Activated naive CD8-positive, alpha-beta T cell treated with anti-CD3 and anti-CD28 coated beads for 36 hours (primary cell): ENCODE results near the gene ARMH3. TPM values are rescaled to one million over a fixed set of nuclear protein-coding genes. Genes with fewer than 3 reads are reported as not detected.

Experiments used
- DNase-seq: peaks from one replicate; pipeline ENCODE4 v3.0.0; 2021
- H3K27ac Mint-ChIP-seq: one replicate; pipeline ENCODE4 v1.8.0; 2022; ENCODE audit warnings: mild to moderate bottlenecking, moderate library complexity, mixed read lengths
- H3K27me3 Mint-ChIP-seq: one replicate; pipeline ENCODE4 v1.8.0; 2022; ENCODE audit warnings: mild to moderate bottlenecking, mixed read lengths
- H3K36me3 Mint-ChIP-seq: one replicate; pipeline ENCODE4 v1.8.0; 2021; ENCODE audit warnings: mild to moderate bottlenecking, mixed read lengths
- H3K4me1 Mint-ChIP-seq: one replicate; pipeline ENCODE4 v1.8.0; 2021; ENCODE audit warnings: mixed read lengths
- H3K4me3 Mint-ChIP-seq: one replicate; pipeline ENCODE4 v1.8.0; 2022; ENCODE audit warnings: mild to moderate bottlenecking, moderate library complexity, mixed read lengths
- H3K9me3 Mint-ChIP-seq: one replicate; pipeline ENCODE4 v1.8.0; 2022; ENCODE audit warnings: mixed read lengths
- total RNA-seq, 2 experiments: library from RNA; stranded (reverse); gene quantifications; one replicate each; pipeline ENCODE4 v1.2.3, GENCODE V29; 2021

Gene ARMH3
- total RNA-seq, 2 experiments from 2014 or later = 21.5 to 21.9 TPM

DNA sequence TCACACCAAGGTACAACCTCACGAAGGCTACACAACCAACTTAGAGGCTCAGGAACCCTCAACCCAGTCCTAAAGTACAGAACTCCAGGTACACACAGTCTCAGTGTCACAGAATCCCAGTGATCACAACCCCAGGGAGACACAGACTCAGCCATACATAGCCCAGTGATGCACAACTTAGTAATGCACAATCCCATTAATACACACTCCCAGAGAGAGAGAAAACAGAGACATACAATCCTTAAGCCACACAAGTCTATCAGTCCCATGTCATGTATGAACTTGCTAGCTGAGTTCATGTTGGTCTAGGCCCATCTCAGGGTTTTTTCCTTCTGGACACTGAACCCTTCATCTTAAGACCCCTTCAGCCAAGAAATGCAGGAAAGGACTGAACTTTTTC is 217.0 kb downstream of the ARMH3 start:
- no peak for DNase-seq
- Mint-ChIP-seq H3K27me3 (peaks cover 19% of the 10 kb centered on the region), H3K4me1 (peaks cover 51% of the 10 kb centered on the region), H3K4me3 (peak overlapping the region; percentile 80), H3K36me3 (no peaks in the 10 kb centered on the region), H3K27ac (no peak overlapping the region), H3K9me3 (no peaks in the 10 kb centered on the region)

DNA sequence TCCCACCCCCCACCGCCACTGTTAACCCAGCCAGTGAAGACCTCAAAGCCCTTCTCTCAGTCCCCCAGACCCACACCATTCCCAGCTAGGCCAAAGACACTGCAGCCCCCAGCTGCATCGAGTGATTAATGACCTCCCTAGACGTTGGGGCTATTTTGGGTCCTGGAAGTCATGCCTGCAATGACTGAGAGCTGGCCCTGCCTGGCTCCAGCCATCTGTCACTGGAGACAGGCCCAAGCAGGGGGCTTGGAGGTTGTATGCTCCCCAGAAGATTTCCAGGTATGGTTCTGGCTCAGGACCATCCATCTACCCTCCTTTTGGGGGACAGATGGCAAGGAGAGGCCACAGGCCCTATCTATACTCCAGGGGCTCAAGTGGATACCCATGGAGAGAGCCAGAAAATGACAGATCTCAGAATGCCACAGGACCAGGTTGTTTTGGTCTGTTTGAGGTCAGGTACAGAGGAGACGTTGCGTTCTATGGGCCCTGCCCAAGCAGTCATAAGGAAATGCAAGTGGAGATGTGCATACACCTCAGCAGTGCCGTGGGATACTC is 217.5 kb downstream of the ARMH3 start:
- Mint-ChIP-seq H3K36me3 (no peaks in the 10 kb centered on the region), H3K27me3 (peaks cover 19% of the 10 kb centered on the region), H3K27ac (no peak overlapping the region), H3K4me3 (no peak overlapping the region), H3K9me3 (no peaks in the 10 kb centered on the region), H3K4me1 (peaks cover 54% of the 10 kb centered on the region)
- DNase-seq = no peak

DNA sequence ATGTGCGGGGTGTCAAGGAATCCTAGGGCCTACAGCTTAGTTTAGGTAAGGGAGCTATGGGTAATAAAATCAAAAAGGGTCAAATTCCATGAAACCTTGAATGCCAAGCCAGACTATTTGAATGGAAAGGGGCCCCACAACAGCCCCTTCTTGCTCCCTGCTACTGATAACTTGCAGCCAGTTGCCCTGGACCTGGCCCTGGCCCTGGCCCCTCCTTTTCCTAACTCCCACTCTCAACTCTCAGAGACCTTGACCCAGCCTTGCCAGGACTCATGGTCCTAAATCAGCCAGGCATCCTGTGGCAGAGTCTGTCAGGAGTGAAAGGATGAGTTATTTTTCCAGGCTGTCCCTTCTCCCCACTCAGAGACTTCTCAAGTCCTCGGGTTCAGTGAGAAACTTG is 218.2 kb downstream of the ARMH3 start:
- H3K4me1 Mint-ChIP-seq = peaks cover 52% of the 10 kb centered on the region
- no peak overlapping the region for H3K27ac Mint-ChIP-seq
- no peaks in the 10 kb centered on the region for H3K36me3 Mint-ChIP-seq
- no peak overlapping the region for H3K4me3 Mint-ChIP-seq
- no peak for DNase-seq
- peaks cover 14% of the 10 kb centered on the region for H3K27me3 Mint-ChIP-seq
- H3K9me3 Mint-ChIP-seq = no peaks in the 10 kb centered on the region

DNA sequence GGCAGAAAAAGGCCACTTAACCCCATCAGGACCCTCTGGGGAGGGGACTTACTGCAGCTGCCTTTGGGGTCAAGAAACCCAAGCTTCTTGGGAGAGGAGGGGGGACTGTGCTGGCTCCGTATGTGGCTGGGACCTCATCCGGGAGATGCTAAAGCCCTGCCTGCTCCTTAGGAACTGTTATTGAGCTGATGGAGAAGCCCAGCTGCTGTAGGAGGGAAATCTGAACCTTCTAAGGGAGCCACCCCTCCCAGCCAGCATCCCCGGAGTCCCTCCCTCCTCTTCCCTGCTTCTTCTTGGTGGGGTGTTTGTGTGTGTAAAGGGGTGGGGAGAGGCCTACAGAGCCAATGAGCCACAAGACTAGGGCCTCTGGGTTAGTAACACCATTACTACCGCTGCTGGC is 220.6 kb downstream of the ARMH3 start:
- no peaks in the 10 kb centered on the region for H3K36me3 Mint-ChIP-seq
- H3K27me3 Mint-ChIP-seq = no peaks in the 10 kb centered on the region
- H3K27ac Mint-ChIP-seq = no peak overlapping the region
- no peaks in the 10 kb centered on the region for H3K9me3 Mint-ChIP-seq
- DNase-seq = no peak
- peaks cover 44% of the 10 kb centered on the region for H3K4me1 Mint-ChIP-seq
- H3K4me3 Mint-ChIP-seq = no peak overlapping the region

DNA sequence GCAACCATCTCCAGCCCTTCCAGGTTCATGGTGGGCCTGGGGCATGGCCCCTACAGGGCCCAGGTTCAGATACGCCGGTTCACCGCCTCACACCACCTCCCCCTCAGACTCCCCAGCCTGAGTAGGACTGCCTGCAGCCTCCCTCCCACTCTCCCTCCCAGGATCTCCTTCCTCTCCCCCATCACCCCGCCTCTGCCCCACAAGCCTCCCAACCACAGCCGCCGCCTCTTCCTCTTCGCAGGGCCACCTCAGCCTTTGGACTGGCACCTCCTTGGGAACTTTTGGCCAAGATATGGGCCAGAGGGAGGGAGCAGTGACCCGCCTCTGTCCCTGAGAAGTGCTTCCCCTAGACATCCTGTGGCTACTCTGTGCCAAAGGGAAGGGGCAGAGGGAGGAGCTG is 221.6 kb downstream of the ARMH3 start:
- no peak for DNase-seq
- Mint-ChIP-seq H3K27ac (peak overlapping the region; percentile 5), H3K4me3 (no peak overlapping the region), H3K27me3 (no peaks in the 10 kb centered on the region), H3K36me3 (no peaks in the 10 kb centered on the region), H3K4me1 (peaks cover 45% of the 10 kb centered on the region), H3K9me3 (no peaks in the 10 kb centered on the region)

DNA sequence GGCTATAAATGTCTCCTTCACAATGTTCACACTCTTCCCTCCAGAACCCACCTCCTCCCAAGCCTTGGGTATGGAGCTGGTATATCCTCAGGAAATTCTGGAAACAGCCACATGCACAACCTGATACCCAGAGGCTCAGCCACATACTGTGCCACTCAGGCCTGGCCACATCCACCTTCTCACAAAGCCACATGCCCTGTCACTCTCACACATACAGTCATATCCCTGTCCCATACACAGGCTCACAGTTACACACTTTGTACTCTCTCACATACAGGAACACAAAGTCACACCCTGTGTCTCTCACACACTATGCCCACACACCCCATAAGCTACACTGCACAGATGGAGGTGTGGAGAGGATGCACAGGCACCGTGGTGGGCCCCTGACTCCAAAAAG is 222.5 kb downstream of the ARMH3 start:
- Mint-ChIP-seq H3K4me1 (peaks cover 44% of the 10 kb centered on the region), H3K27me3 (no peaks in the 10 kb centered on the region), H3K9me3 (no peaks in the 10 kb centered on the region), H3K27ac (peak overlapping the region; percentile 5), H3K4me3 (no peak overlapping the region), H3K36me3 (no peaks in the 10 kb centered on the region)
- no peak for DNase-seq

DNA sequence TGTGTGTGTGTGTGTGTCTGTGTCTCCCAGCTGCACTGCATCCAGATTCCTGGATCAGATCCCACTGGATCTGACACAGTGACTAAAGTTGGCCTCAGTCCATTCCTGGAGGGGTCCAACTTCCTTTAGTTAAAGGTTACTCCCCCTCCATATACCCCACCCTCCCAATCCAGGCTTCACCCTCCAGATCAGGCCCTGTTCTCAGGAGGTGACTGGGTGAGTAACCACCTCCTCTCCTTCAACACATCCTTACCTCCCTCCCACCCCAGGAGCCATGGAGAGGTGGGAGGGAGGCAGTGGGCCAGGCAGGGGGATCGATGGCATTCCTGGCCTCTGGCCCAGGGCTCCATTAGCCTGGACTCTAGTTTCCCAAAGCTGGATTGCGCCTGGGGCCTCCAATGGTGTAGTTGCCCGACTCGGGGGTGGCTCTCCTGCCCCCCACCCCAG is 223.6 kb downstream of the ARMH3 start:
- H3K4me3 Mint-ChIP-seq = no peak overlapping the region

DNA sequence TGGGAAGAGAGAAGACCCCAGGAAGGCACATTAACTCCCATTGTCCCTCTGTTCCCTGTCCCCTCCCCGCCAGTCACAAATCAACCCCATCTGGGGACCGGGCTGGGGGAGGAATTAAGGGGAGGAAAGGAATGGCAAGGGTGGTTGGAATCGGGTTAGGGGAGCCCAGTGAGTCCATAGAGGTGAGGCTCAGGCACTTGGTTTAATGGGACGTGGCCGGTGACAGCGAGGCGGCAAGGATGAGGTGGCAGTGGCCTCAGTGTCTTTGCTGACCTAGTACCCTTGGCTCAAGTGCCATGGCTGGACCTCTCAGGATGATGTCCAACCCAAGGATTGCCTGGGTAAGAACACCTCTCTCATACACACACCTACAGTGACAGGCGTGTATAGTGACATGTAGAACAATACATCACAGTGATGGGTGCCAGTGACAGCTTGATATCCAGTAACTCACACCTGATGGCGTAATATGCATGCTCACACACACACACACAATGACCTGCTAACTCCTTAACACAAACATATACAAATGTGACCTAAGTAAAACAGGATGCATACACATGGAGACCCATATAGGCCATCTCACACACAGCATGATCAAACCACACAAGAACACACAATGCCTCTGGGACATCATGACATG is 224.7 kb downstream of the ARMH3 start:
- no peaks in the 10 kb centered on the region for H3K27me3 Mint-ChIP-seq
- H3K9me3 Mint-ChIP-seq = no peaks in the 10 kb centered on the region
- peaks cover 44% of the 10 kb centered on the region for H3K4me1 Mint-ChIP-seq
- DNase-seq = no peak
- H3K36me3 Mint-ChIP-seq = no peaks in the 10 kb centered on the region
- H3K27ac Mint-ChIP-seq = peak overlapping the region; percentile 89
- peak overlapping the region; percentile 69 for H3K4me3 Mint-ChIP-seq

More for the DNA sequence above, 223.6 kb downstream of the ARMH3 start:
- H3K27ac Mint-ChIP-seq = no peak overlapping the region
- no peak for DNase-seq
- no peaks in the 10 kb centered on the region for H3K27me3 Mint-ChIP-seq
- no peaks in the 10 kb centered on the region for H3K9me3 Mint-ChIP-seq
- H3K36me3 Mint-ChIP-seq = no peaks in the 10 kb centered on the region
- H3K4me1 Mint-ChIP-seq = peaks cover 44% of the 10 kb centered on the region

DNA sequence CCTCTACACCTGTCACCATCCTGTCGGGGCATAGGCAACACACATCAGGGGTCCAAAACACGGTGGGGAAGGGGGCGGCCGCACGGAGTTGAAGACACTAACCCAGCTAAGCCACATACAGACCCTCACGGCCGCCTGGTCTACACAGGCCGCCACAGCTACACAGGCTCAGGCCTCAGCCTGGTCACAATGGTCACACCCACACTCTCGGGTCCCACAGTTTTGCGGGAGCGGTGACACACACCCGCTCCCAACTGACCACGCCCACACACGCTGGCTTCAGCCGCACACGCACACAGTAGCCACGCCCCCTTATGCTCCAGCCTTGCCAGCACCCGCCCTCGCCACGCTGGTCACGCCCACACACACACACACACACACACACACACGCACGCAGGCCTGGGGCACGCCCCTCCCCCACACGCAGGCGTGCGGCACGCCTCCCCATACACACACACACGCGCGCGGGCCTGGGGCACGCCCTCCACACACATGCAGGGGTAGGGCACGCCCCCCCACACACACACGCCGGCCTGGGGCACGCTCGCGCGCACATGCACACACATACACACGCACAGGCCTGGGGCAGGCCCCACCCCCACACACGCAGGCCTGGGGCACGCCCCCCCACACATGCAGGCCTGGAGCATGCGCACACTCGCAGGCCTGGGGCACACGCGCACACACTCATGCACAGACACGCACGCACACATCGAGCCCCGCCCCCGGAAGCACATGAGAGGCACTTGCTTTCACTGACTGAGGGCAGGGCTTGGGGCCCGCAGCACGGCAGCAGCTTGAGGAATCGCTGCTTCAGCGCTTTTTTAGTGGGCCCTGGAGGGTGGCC is 225.4 kb downstream of the ARMH3 start:
- H3K27ac Mint-ChIP-seq = peak overlapping the region; percentile 89
- DNase-seq = peak; percentile 90
- peaks cover 39% of the 10 kb centered on the region for H3K4me1 Mint-ChIP-seq
- H3K4me3 Mint-ChIP-seq = peak overlapping the region; percentile 69
- H3K9me3 Mint-ChIP-seq = no peaks in the 10 kb centered on the region
- H3K36me3 Mint-ChIP-seq = no peaks in the 10 kb centered on the region
- no peaks in the 10 kb centered on the region for H3K27me3 Mint-ChIP-seq

DNA sequence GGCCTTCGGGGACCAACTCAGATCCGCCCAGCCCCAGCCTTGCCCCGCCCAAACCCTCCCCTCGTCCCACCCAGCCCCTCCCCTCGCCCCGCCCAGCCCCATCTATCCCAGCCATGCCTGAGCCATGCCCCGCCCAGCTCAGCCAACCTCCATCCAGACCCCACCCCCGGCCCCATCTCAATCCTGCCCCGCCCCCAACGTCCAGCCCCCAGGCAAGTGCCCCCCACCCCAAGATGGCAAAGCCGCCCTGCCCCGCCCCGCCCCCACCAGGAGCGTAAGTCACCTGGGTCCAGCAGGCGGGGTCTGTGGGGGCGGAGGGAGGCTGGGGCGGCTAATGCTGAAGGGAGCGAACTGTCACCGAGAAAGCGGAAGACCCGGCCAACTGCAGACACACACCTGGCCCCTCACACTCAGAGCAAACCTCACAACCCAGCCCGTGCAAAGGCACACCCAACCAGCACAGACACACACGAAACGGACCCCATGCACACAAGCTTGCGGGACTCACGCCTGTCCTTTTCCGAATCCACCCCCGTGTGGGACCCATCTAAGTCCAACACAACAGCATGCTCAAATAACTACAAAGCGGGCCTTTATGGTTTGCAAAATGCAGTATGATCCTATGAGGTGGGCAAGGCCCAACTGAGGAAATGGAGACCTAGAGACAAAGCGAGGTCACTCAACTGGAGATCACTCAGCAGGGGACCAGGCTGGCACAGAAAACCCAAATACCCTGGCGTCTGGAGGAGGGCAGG is 226.2 kb downstream of the ARMH3 start:
- Mint-ChIP-seq H3K27me3 (no peaks in the 10 kb centered on the region), H3K4me1 (peaks cover 34% of the 10 kb centered on the region), H3K4me3 (peak overlapping the region; percentile 69), H3K9me3 (no peaks in the 10 kb centered on the region), H3K36me3 (no peaks in the 10 kb centered on the region), H3K27ac (peak overlapping the region; percentile 89)
- peak; percentile 72 for DNase-seq

DNA sequence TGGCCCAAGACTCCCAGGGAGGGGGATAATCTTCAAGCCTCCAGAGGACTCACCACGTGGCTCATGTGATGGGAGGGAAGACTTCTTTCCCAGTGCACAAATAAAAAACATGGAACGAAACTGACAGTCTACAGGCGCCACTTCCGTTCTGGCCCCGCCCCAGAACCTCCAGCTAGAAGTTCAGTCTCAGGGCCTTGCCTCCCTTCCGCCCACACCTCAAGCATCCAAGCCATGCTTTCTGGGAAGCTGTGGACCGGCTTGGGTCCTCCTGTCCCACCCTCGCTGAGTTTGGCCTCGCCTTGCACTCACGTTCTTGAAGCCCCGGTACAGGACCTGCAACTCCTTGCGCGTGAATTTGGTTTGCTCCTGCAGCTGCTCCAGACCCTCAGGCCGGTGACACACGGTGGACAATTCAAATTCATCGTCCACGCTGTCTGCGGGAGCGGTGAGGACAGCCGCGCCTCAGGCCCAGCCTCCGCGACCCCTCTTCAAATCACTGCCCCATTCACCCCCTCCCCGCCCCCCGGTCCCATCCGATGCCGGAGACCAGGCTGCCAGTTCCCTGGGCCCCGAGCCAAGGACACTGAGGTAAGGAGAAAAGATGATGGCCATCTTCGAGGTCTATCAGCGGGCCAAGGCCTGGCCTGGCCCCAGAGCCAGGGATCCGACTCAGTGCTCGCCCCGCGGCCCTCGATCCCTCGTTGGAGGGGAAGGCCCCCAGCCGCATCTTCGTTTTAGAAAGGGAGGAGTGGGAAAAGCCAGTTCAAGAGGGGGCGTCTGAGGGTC is 227.0 kb downstream of the ARMH3 start:
- Mint-ChIP-seq H3K27ac (no peak overlapping the region), H3K36me3 (no peaks in the 10 kb centered on the region), H3K27me3 (no peaks in the 10 kb centered on the region), H3K4me1 (peaks cover 26% of the 10 kb centered on the region), H3K9me3 (no peaks in the 10 kb centered on the region), H3K4me3 (no peak overlapping the region)
- DNase-seq = no peak

DNA sequence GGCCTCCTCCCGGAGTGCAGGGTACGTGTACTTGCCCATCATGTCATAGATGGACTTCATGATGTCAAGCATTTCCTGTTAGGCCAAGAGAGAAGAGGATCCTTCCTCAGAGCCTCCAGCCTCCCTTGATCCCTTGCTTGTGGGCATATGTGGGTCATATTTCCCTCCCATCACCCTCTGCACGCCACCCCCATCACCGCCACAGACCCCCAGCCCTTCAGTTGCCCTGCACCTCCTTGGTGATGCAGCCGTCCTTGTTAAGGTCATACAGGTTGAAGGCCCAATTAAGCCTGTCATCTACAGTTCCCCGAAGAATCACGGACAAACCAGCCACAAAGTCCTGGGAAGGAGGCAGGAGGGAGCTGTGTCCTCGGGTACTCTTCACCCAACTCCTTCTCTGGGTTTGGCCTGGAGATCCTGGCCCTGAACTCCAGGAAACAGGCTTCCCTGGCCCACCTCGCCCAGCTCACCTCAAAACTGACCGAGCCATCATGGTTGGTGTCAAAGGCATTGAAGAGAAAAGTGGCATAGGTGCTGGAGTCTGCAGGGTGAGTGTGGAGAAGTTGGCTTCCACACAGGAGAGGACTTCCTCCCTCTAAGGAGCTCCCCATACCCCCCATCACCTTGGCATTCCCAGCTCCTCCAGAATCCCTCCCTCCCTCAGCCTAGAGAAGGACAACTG is 227.9 kb downstream of the ARMH3 start:
- Mint-ChIP-seq H3K9me3 (no peaks in the 10 kb centered on the region), H3K27ac (no peak overlapping the region), H3K4me1 (peaks cover 21% of the 10 kb centered on the region), H3K4me3 (no peak overlapping the region), H3K27me3 (no peaks in the 10 kb centered on the region), H3K36me3 (no peaks in the 10 kb centered on the region)
- no peak for DNase-seq

DNA sequence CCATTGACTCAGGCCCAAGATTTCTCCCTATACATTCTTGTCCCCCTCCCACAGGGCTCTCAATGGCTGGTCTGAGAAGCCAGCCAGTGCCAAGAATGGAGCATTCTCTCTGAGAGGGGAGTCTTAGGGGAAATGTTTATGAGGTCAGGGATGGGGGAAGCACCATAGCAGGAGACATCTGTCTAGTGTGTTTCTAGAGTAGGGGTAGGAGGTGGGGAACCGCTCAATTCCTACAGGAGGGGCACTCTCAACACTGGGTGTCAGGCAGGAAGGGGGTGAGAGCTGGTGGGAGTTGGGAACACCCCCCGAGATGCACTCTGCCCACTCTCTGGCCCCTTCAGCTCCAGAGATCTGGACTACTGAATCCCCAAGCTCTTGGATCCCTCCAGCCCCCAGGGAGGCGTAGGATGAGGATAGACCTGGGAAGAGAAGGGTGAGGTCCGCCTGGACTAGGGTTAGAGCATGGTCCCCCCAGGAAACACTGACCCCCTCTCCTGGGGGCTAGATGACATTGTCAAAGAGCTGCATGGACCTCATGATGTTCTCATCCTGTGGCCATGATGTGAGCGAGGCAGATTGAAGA is 229.0 kb downstream of the ARMH3 start:
- no peak for DNase-seq
- Mint-ChIP-seq H3K36me3 (peaks cover 3% of the 10 kb centered on the region), H3K27ac (no peak overlapping the region), H3K4me3 (no peak overlapping the region), H3K4me1 (peaks cover 19% of the 10 kb centered on the region), H3K9me3 (no peaks in the 10 kb centered on the region), H3K27me3 (no peaks in the 10 kb centered on the region)

DNA sequence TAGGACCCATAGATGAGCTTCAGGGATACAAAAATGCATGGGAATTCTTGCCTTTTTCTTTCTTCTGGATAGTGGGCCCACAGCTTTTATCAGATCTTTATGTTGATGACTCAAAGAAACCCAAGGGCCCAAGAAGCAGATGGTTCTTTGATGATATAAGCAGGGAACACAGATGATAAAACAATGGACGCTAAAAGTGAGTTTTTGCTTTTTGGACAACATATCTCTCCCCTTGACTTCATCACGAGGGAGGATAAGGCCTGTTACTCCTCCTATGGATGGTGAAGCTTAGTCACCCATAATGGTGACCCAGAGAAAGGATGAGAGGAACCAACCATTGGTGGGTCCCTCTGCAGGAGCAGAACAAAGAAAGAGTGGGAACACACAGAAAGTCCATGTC is 231.2 kb downstream of the ARMH3 start:
- no peaks in the 10 kb centered on the region for H3K9me3 Mint-ChIP-seq
- peaks cover 10% of the 10 kb centered on the region for H3K4me1 Mint-ChIP-seq
- H3K27me3 Mint-ChIP-seq = no peaks in the 10 kb centered on the region
- no peak overlapping the region for H3K27ac Mint-ChIP-seq
- H3K36me3 Mint-ChIP-seq = peaks cover 6% of the 10 kb centered on the region
- no peak for DNase-seq
- no peak overlapping the region for H3K4me3 Mint-ChIP-seq
